Measurements from ENCODE around the gene OR2A42.
"Not testable (repeated sequence)": the region's sequence is repeated elsewhere in the genome, so short reads cannot be mapped to it uniquely, and the experiment has no call there.

GRCh38 chr7:144219149-144219548 is 20.3 kb downstream of the OR2A42 start:
- TF ChIP-seq TCF4 (CRISPR knock-in tag; IDR thresholded peaks at IDR 0.05; ENCODE audit: borderline replicate concordance); RARB (CRISPR knock-in tag; IDR thresholded peaks at IDR 0.05); CSRNP3 (CRISPR knock-in tag; IDR thresholded peaks at IDR 0.05): not testable (repeated sequence)
